SJSA1 (cell line): ENCODE results near the gene ZFYVE28. TPM values are rescaled to one million over a fixed set of nuclear protein-coding genes. Genes with fewer than 3 reads are reported as not detected.
"Not testable (repeated sequence)": the region's sequence is repeated elsewhere in the genome, so short reads cannot be mapped to it uniquely, and the experiment has no call there.

Experiments used
- DNase-seq, 2 experiments: peaks; one replicate each; pipeline ENCODE4 v3.0.0-alpha.2; 2015 to 2020; ENCODE audit warnings: low spot score in 2 of 2, low read depth in 1 of 2
- H3K27ac ChIP-seq: fragments of 250-450 bp; sonication (Bioruptor Pico); 2 replicates; pipeline ENCODE4 v1.5.1; 2020; ENCODE audit warnings: mild to moderate bottlenecking, moderate library complexity
- H3K27me3 ChIP-seq: fragments of 250-450 bp; sonication (Bioruptor Pico); replicated peaks from 2 replicates; pipeline ENCODE4 v1.5.1; 2020; ENCODE audit warnings: mild to moderate bottlenecking, moderate library complexity
- H3K36me3 ChIP-seq: fragments of 250-450 bp; sonication (Bioruptor Pico); 2 replicates; pipeline ENCODE4 v1.5.1; 2020; ENCODE audit warnings: mild to moderate bottlenecking
- H3K4me1 ChIP-seq: fragments of 250-450 bp; sonication (Bioruptor Pico); replicated peaks from 2 replicates; pipeline ENCODE4 v1.6.1; 2021; ENCODE audit warnings: mild to moderate bottlenecking
- H3K4me3 ChIP-seq: fragments of 250-450 bp; sonication (Bioruptor Pico); 2 replicates; pipeline ENCODE4 v1.5.1; 2020; ENCODE audit warnings: mild to moderate bottlenecking
- H3K9me3 ChIP-seq: fragments of 250-450 bp; sonication (Bioruptor Pico); replicated peaks from 2 replicates; pipeline ENCODE4 v1.5.1; 2020; ENCODE audit warnings: mild to moderate bottlenecking
- total RNA-seq: library from RNA; depleted of rRNA; stranded (reverse); fragments of >200 nt; shearing (Covaris generic); gene quantifications from 2 replicates; pipeline ENCODE4 v1.2.3, GENCODE V29; 2014

The ZFYVE28 gene
- total RNA-seq, 1 experiment from 2014 or later, result 0.11 TPM

DNA sequence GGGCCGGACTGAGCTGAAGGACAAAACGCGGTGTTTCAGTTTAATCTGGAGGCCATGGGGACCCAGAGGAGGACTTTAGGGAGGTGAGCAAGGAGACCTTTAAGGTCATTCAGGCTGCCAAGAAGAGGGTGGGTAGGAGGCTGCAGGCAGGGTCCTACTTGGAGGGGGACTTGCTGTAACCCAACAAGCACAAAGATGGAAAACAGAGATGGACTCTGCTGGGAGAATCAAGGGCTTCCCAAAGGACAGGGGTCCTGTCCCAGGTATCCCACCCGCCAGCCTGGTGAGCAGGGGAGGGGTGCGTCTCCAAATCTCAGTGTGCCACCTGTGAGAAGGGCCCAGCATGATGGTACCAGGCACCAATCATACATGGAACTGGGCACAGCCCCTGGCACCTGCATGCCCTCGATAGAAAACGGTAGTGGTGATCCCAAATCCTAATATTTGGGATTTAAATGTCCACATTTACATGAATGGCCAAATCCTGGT is 172.6 kb downstream of the ZFYVE28 start:
- DNase-seq, result no peak
- Histone ChIP-seq H3K4me3 (no peak overlapping the region), H3K27ac (no peak overlapping the region), H3K9me3 (no peaks in the 10 kb centered on the region), H3K27me3 (no peaks in the 10 kb centered on the region), H3K4me1 (no peaks in the 10 kb centered on the region), H3K36me3 (no peaks in the 10 kb centered on the region; the same call in 1 of the 2 replicates)

DNA sequence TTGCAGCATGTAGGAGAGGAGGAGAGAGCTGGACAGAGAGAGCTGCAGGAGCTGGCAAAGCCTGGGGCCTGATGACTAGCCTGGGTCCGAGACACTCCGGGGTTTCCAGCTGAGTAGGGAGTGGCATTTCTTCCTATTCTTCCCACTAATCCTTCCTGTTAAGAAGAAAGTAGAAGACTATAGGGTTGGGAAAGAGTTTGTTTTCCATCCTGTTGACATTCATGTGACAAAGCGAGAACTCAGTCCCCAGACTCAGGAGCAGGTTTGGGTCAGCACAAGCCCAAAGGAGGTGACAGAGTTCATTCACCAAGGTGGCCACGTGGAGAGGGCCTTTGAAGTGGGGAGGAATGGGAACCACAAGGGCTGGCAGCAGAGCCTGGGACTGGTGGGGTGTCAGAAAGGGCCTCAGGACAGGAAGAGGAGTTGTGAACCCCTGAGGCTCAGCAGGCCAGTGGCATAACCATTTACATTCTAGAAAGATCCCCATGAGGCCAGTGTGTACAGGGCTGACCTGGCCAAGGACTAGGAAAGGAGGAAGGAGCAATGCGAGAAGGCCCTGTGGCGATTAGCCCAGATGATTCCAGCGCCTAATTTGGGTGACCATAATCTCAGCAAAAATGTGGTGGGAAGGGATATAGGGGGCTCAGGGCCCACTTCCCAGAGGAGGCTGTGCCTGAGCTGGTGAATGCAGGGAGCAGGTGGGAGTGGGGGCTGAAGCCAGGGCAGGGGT is 173.2 kb downstream of the ZFYVE28 start:
- no peak for DNase-seq
- Histone ChIP-seq H3K36me3 (no peaks in the 10 kb centered on the region; the same call in 1 of the 2 replicates), H3K4me1 (0 out of 2 replicates have a peak, but pooled peaks cover 4% of the 10 kb centered on the region), H3K9me3 (no peaks in the 10 kb centered on the region), H3K27me3 (no peaks in the 10 kb centered on the region), H3K27ac (no peak overlapping the region), H3K4me3 (no peak overlapping the region)

DNA sequence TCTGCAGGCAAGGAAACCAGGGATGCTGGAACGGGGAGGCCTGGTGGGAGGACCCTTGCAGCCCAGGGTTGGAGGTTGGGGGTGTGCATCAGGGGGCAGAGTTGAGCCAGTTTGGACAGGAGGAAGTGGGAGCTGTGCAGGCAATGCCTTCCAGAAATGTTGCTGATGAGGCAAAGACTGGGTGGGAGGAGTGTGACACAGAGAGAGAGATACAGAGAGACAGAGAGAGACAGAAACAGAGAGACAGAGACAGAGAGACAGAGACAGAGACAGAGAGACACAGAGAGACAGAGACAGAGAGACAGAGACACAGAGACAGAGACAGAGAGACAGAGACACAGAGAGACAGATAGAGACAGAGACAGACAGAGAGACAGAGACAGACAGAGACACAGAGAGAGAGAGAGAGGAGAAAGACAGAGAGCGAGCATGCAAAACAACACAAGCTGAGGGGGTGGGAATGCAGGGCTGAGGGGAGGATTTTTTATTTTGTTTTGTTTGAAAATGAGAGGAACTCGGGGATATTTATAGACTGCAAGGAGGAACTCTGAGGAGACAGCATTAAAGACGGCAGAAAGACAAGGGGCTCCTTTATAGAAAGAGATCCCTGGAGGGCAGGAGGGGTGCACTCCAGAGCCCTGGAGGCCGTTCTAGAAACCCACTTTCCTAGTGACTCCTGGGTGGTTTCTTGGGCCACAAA is 174.6 kb downstream of the ZFYVE28 start:
- peak; percentile 10 to 43 for DNase-seq

GRCh38 chr4:2241410-2242353 is 176.8 kb downstream of the ZFYVE28 start, which contains the start of the genes HAUS3 and POLN:
TSS of gene HAUS3 (minus strand) at chr4:2242121. CDS start at chr4:2240946, 1,175 bp downstream.
TSS of gene POLN (minus strand) at chr4:2242121. CDS start at chr4:2229231, 12,890 bp downstream.
- peak within 1 kb of the TSS; percentile 75 for H3K4me3 ChIP-seq
- H3K9me3 ChIP-seq, result no peaks in the 10 kb centered on the region
- no peak within 1 kb of the TSS for H3K27ac ChIP-seq
- DNase-seq, result peak; percentile 83 to 93
- no peaks in the 10 kb centered on the region for H3K27me3 ChIP-seq
- H3K36me3 ChIP-seq, result peaks cover 3% of the 10 kb centered on the region; the same call in 1 of the 2 replicates
- 0 out of 2 replicates have a peak, but pooled peaks cover 4% of the 10 kb centered on the region for H3K4me1 ChIP-seq

More for the DNA sequence above, 174.6 kb downstream of the ZFYVE28 start:
- H3K4me3 ChIP-seq, result no peak overlapping the region
- H3K27ac ChIP-seq, result no peak overlapping the region
- H3K4me1 ChIP-seq, result 0 out of 2 replicates have a peak, but pooled peaks cover 4% of the 10 kb centered on the region
- no peaks in the 10 kb centered on the region for H3K9me3 ChIP-seq
- H3K27me3 ChIP-seq, result no peaks in the 10 kb centered on the region
- H3K36me3 ChIP-seq, result no peaks in the 10 kb centered on the region; the same call in 1 of the 2 replicates

- H3K27me3 ChIP-seq, result no peaks in the 10 kb centered on the region
- H3K27ac ChIP-seq, result no peak overlapping the region
- no peak for DNase-seq
- no peaks in the 10 kb centered on the region for H3K9me3 ChIP-seq
- H3K4me1 ChIP-seq, result 0 out of 2 replicates have a peak, but pooled peaks cover 4% of the 10 kb centered on the region
- peak overlapping the region; percentile 75 for H3K4me3 ChIP-seq
- H3K36me3 ChIP-seq, result peaks cover 3% of the 10 kb centered on the region; the same call in 1 of the 2 replicates
These were observed 177.4 kb downstream of the ZFYVE28 start for GRCh38 chr4:2241003-2241402.

GRCh38 chr4:2236944-2237666 is 181.3 kb downstream of the ZFYVE28 start:
- no peak overlapping the region for H3K27ac ChIP-seq
- DNase-seq, result no peak
- H3K4me1 ChIP-seq, result 0 out of 2 replicates have a peak, but pooled peaks cover 4% of the 10 kb centered on the region
- H3K27me3 ChIP-seq, result no peaks in the 10 kb centered on the region
- H3K36me3 ChIP-seq, result peaks cover 8% of the 10 kb centered on the region; the same call in 1 of the 2 replicates
- H3K9me3 ChIP-seq, result no peaks in the 10 kb centered on the region
- H3K4me3 ChIP-seq, result no peak overlapping the region

DNA sequence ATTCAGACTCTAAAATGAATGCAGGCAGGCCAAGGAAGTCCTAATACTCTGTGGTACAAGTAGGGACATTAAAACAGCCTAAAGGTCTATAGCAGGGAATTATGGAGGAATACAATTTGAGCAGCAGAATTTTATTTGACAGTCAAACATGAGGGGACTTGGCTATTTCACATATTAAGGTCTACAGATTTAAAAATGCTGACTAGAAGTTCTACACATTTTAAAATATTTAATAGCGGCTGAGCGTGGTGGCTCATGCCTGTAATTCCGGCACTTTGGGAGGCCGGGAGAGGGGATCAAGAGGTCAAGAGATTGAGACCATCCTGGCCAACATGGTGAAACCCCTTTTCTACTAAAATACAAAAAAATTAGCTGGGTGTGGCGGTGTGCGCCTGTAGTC is 187.4 kb downstream of the ZFYVE28 start:
- H3K9me3 ChIP-seq, result no peaks in the 10 kb centered on the region
- no peak overlapping the region for H3K4me3 ChIP-seq
- DNase-seq, result no peak
- no peaks in the 10 kb centered on the region for H3K27me3 ChIP-seq
- H3K4me1 ChIP-seq, result no peaks in the 10 kb centered on the region
- peaks cover 5% of the 10 kb centered on the region; the same call in 1 of the 2 replicates for H3K36me3 ChIP-seq
- no peak overlapping the region for H3K27ac ChIP-seq

DNA sequence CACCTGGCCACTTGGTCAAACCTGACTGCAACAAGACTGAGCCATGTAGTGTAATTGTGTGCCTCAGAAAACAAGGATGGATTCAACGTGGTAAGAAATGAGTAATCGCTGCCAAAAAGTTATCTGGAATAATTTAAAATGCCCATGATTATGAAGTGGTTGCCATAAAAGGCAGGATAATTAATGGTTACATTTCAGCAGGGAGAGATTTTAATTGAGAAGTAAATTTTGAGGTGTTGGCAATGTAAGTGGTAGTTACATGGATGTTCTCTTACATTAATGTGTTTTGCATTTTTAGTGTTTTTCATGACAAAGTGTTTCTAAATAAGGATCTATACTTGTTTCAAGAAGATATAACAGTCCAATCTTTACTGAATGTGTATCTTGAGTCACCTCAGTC is 192.2 kb downstream of the ZFYVE28 start:
- Histone ChIP-seq H3K27ac (no peak overlapping the region), H3K27me3 (no peaks in the 10 kb centered on the region)
- no peak for DNase-seq

DNA sequence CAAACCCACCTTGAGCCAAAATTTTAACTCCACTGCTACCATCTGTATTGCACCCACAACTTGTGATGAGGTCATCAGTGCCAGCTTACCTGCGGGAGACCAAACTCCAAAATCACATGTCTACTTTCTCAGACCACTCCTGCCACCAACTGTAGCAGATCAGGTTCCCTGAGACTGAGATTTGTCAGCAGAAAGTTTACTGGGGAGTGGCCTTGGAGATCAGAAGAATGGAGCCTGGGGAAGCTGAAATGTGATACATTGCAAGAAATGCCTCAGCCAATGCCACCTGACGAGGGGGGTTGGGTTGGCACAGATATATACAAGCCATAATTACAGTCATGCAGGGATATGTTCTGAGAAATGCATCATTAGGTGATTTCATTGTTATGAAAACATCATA is 195.6 kb downstream of the ZFYVE28 start:
- Histone ChIP-seq H3K36me3 (no peaks in the 10 kb centered on the region), H3K27ac (no peak overlapping the region), H3K9me3 (no peaks in the 10 kb centered on the region), H3K4me3 (no peak overlapping the region), H3K4me1 (no peaks in the 10 kb centered on the region), H3K27me3 (no peaks in the 10 kb centered on the region)
- DNase-seq, result no peak

More for the DNA sequence above, 192.2 kb downstream of the ZFYVE28 start:
- Histone ChIP-seq H3K4me1 (no peaks in the 10 kb centered on the region), H3K9me3 (no peaks in the 10 kb centered on the region), H3K4me3 (no peak overlapping the region), H3K36me3 (no peaks in the 10 kb centered on the region)

- H3K4me3 ChIP-seq, H3K27me3 ChIP-seq, H3K9me3 ChIP-seq, H3K36me3 ChIP-seq, DNase-seq, H3K27ac ChIP-seq, H3K4me1 ChIP-seq: not testable (repeated sequence)
These were observed 197.1 kb downstream of the ZFYVE28 start for GRCh38 chr4:2221378-2221777.

- no peaks in the 10 kb centered on the region for H3K9me3 ChIP-seq
- H3K4me1 ChIP-seq, result no peaks in the 10 kb centered on the region
- no peak overlapping the region for H3K27ac ChIP-seq
- H3K27me3 ChIP-seq, result no peaks in the 10 kb centered on the region
- no peak overlapping the region for H3K4me3 ChIP-seq
- no peaks in the 10 kb centered on the region for H3K36me3 ChIP-seq
- DNase-seq, result peak; percentile 34 to 47
These were observed 198.3 kb downstream of the ZFYVE28 start for GRCh38 chr4:2220016-2220630.
